ENCODE data around the gene IL1RN.

The IL1RN gene, protein sequence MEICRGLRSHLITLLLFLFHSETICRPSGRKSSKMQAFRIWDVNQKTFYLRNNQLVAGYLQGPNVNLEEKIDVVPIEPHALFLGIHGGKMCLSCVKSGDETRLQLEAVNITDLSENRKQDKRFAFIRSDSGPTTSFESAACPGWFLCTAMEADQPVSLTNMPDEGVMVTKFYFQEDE

GRCh38 chr2:113126845-113127645 is at the start of gene IL1RN:
IL1RN (plus strand) TSS chr2:113127598; CDS start chr2:113127625, 27 bp downstream.
- no peaks in the 10 kb centered on the region for H3K9me3 ChIP-seq (ENCODE audit: control insufficient read depth in 1 of 2, low read length in 2 of 2)
- no peak within 1 kb of the TSS for H3K27ac ChIP-seq (ENCODE audit: low read length)
- H3K36me3 ChIP-seq (ENCODE audit: control insufficient read depth in 1 of 2, insufficient read depth in 2 of 2, low read length in 2 of 2): no peaks in the 10 kb centered on the region
- H3K27me3 ChIP-seq (ENCODE audit: low read depth, low read length): no peaks in the 10 kb centered on the region
- no peaks in the 10 kb centered on the region for H3K4me1 ChIP-seq (ENCODE audit: control insufficient read depth in 1 of 2, insufficient read depth in 2 of 2, low read length in 2 of 2)
- peak within 1 kb of the TSS in 1 of 2 donors; percentile 12 for H3K4me3 ChIP-seq (ENCODE audit: low read depth in 1 of 2, low read length in 2 of 2)

GRCh38 chr2:113077921-113078320 is 49.5 kb upstream of the IL1RN start:
- Histone ChIP-seq H3K27ac (ENCODE audit: low read length) (no peak overlapping the region), H3K36me3 (ENCODE audit: control insufficient read depth in 1 of 2, insufficient read depth in 2 of 2, low read length in 2 of 2) (no peaks in the 10 kb centered on the region), H3K9me3 (ENCODE audit: control insufficient read depth in 1 of 2, low read length in 2 of 2) (no peaks in the 10 kb centered on the region), H3K4me3 (ENCODE audit: low read depth in 1 of 2, low read length in 2 of 2) (no peak overlapping the region), H3K4me1 (ENCODE audit: control insufficient read depth in 1 of 2, insufficient read depth in 2 of 2, low read length in 2 of 2) (no peaks in the 10 kb centered on the region), H3K27me3 (ENCODE audit: low read depth, low read length) (no peaks in the 10 kb centered on the region)

DNA sequence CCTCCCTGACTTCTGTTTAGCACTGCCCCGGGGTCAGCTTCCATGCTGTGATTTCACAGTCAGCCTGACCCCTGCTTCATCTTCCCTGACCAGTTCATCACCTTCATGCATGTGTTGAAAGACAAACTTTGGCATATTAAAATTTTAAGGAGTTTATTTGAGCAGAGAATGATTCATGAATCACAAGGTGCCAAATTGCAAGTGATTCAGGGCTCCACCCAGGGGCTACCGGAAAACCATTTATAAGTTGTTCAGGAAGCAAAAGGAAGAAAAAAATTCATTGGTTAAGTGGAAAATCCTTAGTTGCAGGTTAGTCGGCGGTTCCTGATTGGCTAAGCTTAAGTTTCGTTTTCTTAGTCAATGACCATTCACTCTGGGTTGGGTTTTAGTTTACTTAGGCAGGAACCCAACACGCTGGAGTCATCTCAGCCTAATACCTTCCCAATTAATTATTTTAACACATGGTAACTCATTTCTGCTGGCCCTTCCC is 49.0 kb upstream of the IL1RN start:
- Histone ChIP-seq H3K4me3 (ENCODE audit: low read depth in 1 of 2, low read length in 2 of 2) (no peak overlapping the region), H3K27ac (ENCODE audit: low read length) (peak overlapping the region; percentile 32), H3K27me3 (ENCODE audit: low read depth, low read length) (no peaks in the 10 kb centered on the region), H3K4me1 (ENCODE audit: control insufficient read depth in 1 of 2, insufficient read depth in 2 of 2, low read length in 2 of 2) (no peaks in the 10 kb centered on the region), H3K36me3 (ENCODE audit: control insufficient read depth in 1 of 2, insufficient read depth in 2 of 2, low read length in 2 of 2) (no peaks in the 10 kb centered on the region), H3K9me3 (ENCODE audit: control insufficient read depth in 1 of 2, low read length in 2 of 2) (no peaks in the 10 kb centered on the region)

GRCh38 chr2:113079131-113079530 is 48.3 kb upstream of the IL1RN start:
- no peaks in the 10 kb centered on the region for H3K27me3 ChIP-seq (ENCODE audit: low read depth, low read length)
- H3K4me3 ChIP-seq (ENCODE audit: low read depth in 1 of 2, low read length in 2 of 2): no peak overlapping the region
- no peak overlapping the region for H3K27ac ChIP-seq (ENCODE audit: low read length)
- H3K36me3 ChIP-seq (ENCODE audit: control insufficient read depth in 1 of 2, insufficient read depth in 2 of 2, low read length in 2 of 2): no peaks in the 10 kb centered on the region
- no peaks in the 10 kb centered on the region for H3K4me1 ChIP-seq (ENCODE audit: control insufficient read depth in 1 of 2, insufficient read depth in 2 of 2, low read length in 2 of 2)
- no peaks in the 10 kb centered on the region for H3K9me3 ChIP-seq (ENCODE audit: control insufficient read depth in 1 of 2, low read length in 2 of 2)

- Histone ChIP-seq H3K27me3 (ENCODE audit: low read depth, low read length) (no peaks in the 10 kb centered on the region), H3K27ac (ENCODE audit: low read length) (no peak overlapping the region), H3K9me3 (ENCODE audit: control insufficient read depth in 1 of 2, low read length in 2 of 2) (no peaks in the 10 kb centered on the region), H3K4me3 (ENCODE audit: low read depth in 1 of 2, low read length in 2 of 2) (no peak overlapping the region), H3K36me3 (ENCODE audit: control insufficient read depth in 1 of 2, insufficient read depth in 2 of 2, low read length in 2 of 2) (no peaks in the 10 kb centered on the region), H3K4me1 (ENCODE audit: control insufficient read depth in 1 of 2, insufficient read depth in 2 of 2, low read length in 2 of 2) (no peaks in the 10 kb centered on the region)
Observed at GRCh38 chr2:113080134-113080533, 47.3 kb upstream of the IL1RN start.

GRCh38 chr2:113081488-113082210 is 45.7 kb upstream of the IL1RN start:
- no peaks in the 10 kb centered on the region for H3K27me3 ChIP-seq (ENCODE audit: low read depth, low read length)
- H3K4me1 ChIP-seq (ENCODE audit: control insufficient read depth in 1 of 2, insufficient read depth in 2 of 2, low read length in 2 of 2): no peaks in the 10 kb centered on the region
- no peak overlapping the region for H3K4me3 ChIP-seq (ENCODE audit: low read depth in 1 of 2, low read length in 2 of 2)
- no peaks in the 10 kb centered on the region for H3K36me3 ChIP-seq (ENCODE audit: control insufficient read depth in 1 of 2, insufficient read depth in 2 of 2, low read length in 2 of 2)
- H3K9me3 ChIP-seq (ENCODE audit: control insufficient read depth in 1 of 2, low read length in 2 of 2): no peaks in the 10 kb centered on the region
- no peak overlapping the region for H3K27ac ChIP-seq (ENCODE audit: low read length)

- Histone ChIP-seq H3K9me3 (ENCODE audit: control insufficient read depth in 1 of 2, low read length in 2 of 2) (peaks cover 0 to 2% of the 10 kb centered on the region in 2 donors), H3K27me3 (ENCODE audit: low read depth, low read length) (no peaks in the 10 kb centered on the region), H3K4me1 (ENCODE audit: control insufficient read depth in 1 of 2, insufficient read depth in 2 of 2, low read length in 2 of 2) (no peaks in the 10 kb centered on the region), H3K27ac (ENCODE audit: low read length) (no peak overlapping the region), H3K4me3 (ENCODE audit: low read depth in 1 of 2, low read length in 2 of 2) (no peak overlapping the region), H3K36me3 (ENCODE audit: control insufficient read depth in 1 of 2, insufficient read depth in 2 of 2, low read length in 2 of 2) (no peaks in the 10 kb centered on the region)
Observed at GRCh38 chr2:113083296-113083695, 44.1 kb upstream of the IL1RN start.

GRCh38 chr2:113084249-113085000 is 43.0 kb upstream of the IL1RN start:
- no peaks in the 10 kb centered on the region for H3K4me1 ChIP-seq (ENCODE audit: control insufficient read depth in 1 of 2, insufficient read depth in 2 of 2, low read length in 2 of 2)
- no peaks in the 10 kb centered on the region for H3K36me3 ChIP-seq (ENCODE audit: control insufficient read depth in 1 of 2, insufficient read depth in 2 of 2, low read length in 2 of 2)
- no peak overlapping the region for H3K4me3 ChIP-seq (ENCODE audit: low read depth in 1 of 2, low read length in 2 of 2)
- H3K27me3 ChIP-seq (ENCODE audit: low read depth, low read length): no peaks in the 10 kb centered on the region
- H3K9me3 ChIP-seq (ENCODE audit: control insufficient read depth in 1 of 2, low read length in 2 of 2): peaks cover 0 to 2% of the 10 kb centered on the region in 2 donors
- H3K27ac ChIP-seq (ENCODE audit: low read length): no peak overlapping the region

- Histone ChIP-seq H3K4me3 (ENCODE audit: low read depth in 1 of 2, low read length in 2 of 2) (no peak overlapping the region), H3K36me3 (ENCODE audit: control insufficient read depth in 1 of 2, insufficient read depth in 2 of 2, low read length in 2 of 2) (no peaks in the 10 kb centered on the region), H3K27me3 (ENCODE audit: low read depth, low read length) (no peaks in the 10 kb centered on the region), H3K9me3 (ENCODE audit: control insufficient read depth in 1 of 2, low read length in 2 of 2) (peaks cover 0 to 2% of the 10 kb centered on the region in 2 donors), H3K4me1 (ENCODE audit: control insufficient read depth in 1 of 2, insufficient read depth in 2 of 2, low read length in 2 of 2) (no peaks in the 10 kb centered on the region), H3K27ac (ENCODE audit: low read length) (no peak overlapping the region)
Observed at GRCh38 chr2:113085542-113085941, 41.9 kb upstream of the IL1RN start.

DNA sequence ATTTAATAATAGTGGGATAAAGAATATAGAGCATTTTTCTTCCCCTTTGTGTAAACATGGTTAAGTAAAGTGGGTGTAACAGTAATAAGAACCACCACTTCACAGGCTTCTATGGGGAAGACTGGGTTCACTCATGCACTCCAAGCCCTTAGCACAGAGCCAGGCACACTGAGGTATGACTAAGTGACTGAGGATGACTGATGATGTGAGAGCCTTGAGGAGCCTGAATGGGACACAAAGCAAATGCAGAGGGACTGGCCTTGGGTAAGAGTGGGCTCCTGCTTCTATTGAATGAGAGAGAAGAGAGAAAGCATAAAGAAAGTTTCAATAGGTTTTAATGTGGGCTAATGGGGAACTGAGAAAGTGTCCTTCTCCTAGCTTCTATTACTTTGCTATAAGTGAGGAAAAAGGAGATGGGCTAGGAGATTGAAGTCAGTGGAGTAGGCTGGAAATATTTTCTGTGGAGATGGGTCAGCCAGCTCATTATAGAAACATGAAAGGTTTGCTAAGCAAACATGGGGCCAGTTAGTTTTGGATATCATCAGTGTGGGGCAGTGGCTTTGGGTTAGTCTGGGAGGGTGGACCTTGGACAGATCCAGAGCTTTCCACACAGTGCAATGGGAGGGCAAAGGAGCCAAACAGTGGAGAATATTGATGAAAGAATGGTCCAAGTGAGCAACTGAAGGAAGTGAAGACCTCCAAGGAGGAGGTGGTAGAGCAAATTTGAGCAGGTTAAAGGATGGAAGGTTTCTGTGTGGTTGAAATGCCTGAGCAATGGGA is 39.0 kb upstream of the IL1RN start:
- Histone ChIP-seq H3K4me3 (ENCODE audit: low read depth in 1 of 2, low read length in 2 of 2) (no peak overlapping the region), H3K4me1 (ENCODE audit: control insufficient read depth in 1 of 2, insufficient read depth in 2 of 2, low read length in 2 of 2) (no peaks in the 10 kb centered on the region), H3K9me3 (ENCODE audit: control insufficient read depth in 1 of 2, low read length in 2 of 2) (peaks cover 0 to 2% of the 10 kb centered on the region in 2 donors), H3K27me3 (ENCODE audit: low read depth, low read length) (no peaks in the 10 kb centered on the region), H3K27ac (ENCODE audit: low read length) (no peak overlapping the region), H3K36me3 (ENCODE audit: control insufficient read depth in 1 of 2, insufficient read depth in 2 of 2, low read length in 2 of 2) (no peaks in the 10 kb centered on the region)
